GM12865 (cell line): ENCODE measurements around the gene PCDHA8.
"Not testable (repeated sequence)": the region's sequence is repeated elsewhere in the genome, so short reads cannot be mapped to it uniquely, and the experiment has no call there.

Experiments used
- DNase-seq: peaks from one replicate; pipeline ENCODE4 v3.0.0; 2010; ENCODE audit warnings: low read depth
- H3K4me3 ChIP-seq: 2 replicates; pipeline ENCODE4 v1.5.1; 2011; ENCODE audit warnings: mild to moderate bottlenecking, low read depth, low read length, control low read depth
- CTCF ChIP-seq: IDR thresholded peaks from 2 replicates; pipeline ENCODE4 v1.5.1; 2011; ENCODE audit warnings: low read length, control low read depth, low read depth, inconsistent platforms; ENCODE audit not compliant: insufficient read depth; ENCODE audit errors: missing control alignments

Gene PCDHA8

GRCh38 chr5:140875085-140876065, 34.4 kb downstream of the PCDHA8 start, which contains the start of gene PCDHA12:
TSS of gene PCDHA12 (plus strand) at chr5:140875308. CDS start at chr5:140875473, 165 bp downstream.
- no peak within 1 kb of the TSS for H3K4me3 ChIP-seq
- no peak for DNase-seq
- TF ChIP-seq CTCF, result no peak

- H3K4me3 ChIP-seq, result not testable (repeated sequence)
These were observed 35.7 kb downstream of the PCDHA8 start for GRCh38 chr5:140876541-140877261.

GRCh38 chr5:140877262-140877581, 36.2 kb downstream of the PCDHA8 start:
- TF ChIP-seq CTCF, result no peak
- DNase-seq, result no peak
- no peak overlapping the region for H3K4me3 ChIP-seq

More at GRCh38 chr5:140876541-140877261, 35.7 kb downstream of the PCDHA8 start:
- DNase-seq, result not testable (repeated sequence)

GRCh38 chr5:140881889-140882590, 41.1 kb downstream of the PCDHA8 start, which contains the start of gene PCDHA13:
TSS of gene PCDHA13 (plus strand) at chr5:140882124. CDS start at chr5:140882269, 145 bp downstream.
- no peak for TF ChIP-seq CTCF
- DNase-seq, result no peak
- no peak within 1 kb of the TSS for H3K4me3 ChIP-seq

- no peak for DNase-seq
- H3K4me3 ChIP-seq, result no peak overlapping the region
- TF ChIP-seq CTCF, result no peak
These were observed 41.6 kb downstream of the PCDHA8 start for GRCh38 chr5:140882591-140882899.

- DNase-seq, result no peak
- no peak overlapping the region for H3K4me3 ChIP-seq
- no peak for TF ChIP-seq CTCF
These were observed 42.4 kb downstream of the PCDHA8 start for GRCh38 chr5:140883373-140883772.

- no peak for TF ChIP-seq CTCF
- no peak overlapping the region for H3K4me3 ChIP-seq
- no peak for DNase-seq
These were observed 43.1 kb downstream of the PCDHA8 start for GRCh38 chr5:140883927-140884697.
